SK-N-DZ (cell line): ENCODE results near the gene GNG8.

Experiments used
- DNase-seq: peaks from one replicate; pipeline ENCODE4 v3.0.0-alpha.2; 2015; ENCODE audit warnings: low spot score

The GNG8 gene

GRCh38 chr19:46620716-46621115 is 15.3 kb downstream of the GNG8 start:
- DNase-seq, result no peak

DNA sequence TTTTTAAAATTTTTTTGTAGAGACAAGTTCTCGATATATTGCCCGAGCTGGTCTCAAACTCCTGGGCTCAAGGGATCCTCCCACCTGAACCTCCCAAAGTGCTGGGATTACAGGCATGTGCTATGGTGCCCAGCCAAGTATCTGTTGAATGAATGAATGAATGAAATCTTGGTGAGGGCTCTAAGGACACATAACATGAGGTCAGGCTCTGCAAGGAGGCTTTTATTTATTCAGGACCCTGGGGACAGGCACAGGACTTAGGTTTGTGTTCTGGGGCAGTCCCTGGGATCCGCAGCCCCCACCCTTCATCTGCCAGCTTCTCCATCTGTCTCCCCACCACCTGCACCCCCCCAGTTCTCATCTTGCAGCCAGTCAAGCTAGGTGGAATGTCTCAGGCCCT is 15.7 kb downstream of the GNG8 start:
- no peak for DNase-seq

- no peak for DNase-seq
Observed at GRCh38 chr19:46618670-46619231, 17.3 kb downstream of the GNG8 start.

DNA sequence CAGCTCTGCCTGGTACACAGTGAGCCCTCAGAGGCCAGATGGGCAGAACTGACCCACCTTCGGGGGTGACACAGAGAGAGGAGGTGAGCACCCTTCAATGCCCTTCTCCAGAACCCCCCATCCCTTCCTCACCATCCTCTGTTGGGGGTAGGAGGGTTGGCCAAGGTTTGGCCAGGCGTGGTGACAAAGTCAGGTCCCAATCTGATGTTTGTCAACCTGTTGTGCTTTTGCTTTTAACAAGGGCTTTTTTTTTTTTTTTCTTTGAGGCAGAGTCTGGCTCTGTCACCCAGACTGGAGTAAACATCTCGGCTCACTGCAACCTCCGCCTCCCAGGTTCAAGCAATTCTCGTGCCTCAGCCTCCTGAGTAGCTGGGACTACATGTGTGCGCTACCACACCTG is 18.4 kb downstream of the GNG8 start:
- no peak for DNase-seq

GRCh38 chr19:46616631-46617322 is 19.2 kb downstream of the GNG8 start:
- peak; percentile 40 for DNase-seq

- DNase-seq, result no peak
Observed at GRCh38 chr19:46615966-46616365, 20.0 kb downstream of the GNG8 start.

- peak; percentile 64 for DNase-seq
Observed at GRCh38 chr19:46614114-46614722, 21.8 kb downstream of the GNG8 start.

DNA sequence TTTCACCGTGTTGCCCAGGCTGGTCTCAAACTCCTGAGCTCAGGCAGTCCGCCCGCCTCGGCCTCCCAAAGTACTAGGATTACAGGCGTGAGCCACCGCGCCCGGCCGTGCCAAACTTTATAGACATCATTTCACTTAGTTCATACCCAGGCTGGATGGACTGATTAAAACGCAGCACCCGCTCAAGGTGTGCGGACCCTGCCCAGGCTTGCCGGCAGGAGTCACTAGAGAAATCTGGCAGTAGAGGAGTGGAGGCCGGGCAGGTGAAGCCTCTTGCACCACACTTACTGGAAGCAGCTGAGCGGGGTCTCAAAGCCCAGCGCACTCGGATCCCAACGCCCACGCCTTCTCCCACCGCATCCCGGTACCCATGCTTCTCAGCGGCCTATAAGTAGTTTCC is 22.5 kb downstream of the GNG8 start:
- no peak for DNase-seq

DNA sequence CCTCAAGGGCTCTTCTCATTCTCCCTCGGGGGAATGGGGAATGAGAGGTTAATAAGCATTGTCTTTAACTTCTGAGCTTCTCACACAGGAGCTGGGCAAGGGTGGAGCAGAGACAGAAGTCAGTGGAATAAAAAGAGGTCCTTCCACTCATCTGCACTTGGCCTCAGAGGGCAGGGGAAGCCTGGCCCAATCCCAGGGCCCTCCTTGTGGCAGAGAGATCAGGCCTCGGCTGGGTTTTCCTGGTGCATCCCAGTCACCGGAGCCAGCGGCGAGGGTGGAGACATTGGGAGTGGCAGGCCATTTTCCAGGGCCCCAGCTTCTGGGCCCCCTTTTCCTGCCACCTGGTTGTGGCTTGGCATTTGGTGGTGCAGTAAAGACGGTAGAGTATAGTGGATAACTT is 24.2 kb downstream of the GNG8 start:
- DNase-seq, result no peak

DNA sequence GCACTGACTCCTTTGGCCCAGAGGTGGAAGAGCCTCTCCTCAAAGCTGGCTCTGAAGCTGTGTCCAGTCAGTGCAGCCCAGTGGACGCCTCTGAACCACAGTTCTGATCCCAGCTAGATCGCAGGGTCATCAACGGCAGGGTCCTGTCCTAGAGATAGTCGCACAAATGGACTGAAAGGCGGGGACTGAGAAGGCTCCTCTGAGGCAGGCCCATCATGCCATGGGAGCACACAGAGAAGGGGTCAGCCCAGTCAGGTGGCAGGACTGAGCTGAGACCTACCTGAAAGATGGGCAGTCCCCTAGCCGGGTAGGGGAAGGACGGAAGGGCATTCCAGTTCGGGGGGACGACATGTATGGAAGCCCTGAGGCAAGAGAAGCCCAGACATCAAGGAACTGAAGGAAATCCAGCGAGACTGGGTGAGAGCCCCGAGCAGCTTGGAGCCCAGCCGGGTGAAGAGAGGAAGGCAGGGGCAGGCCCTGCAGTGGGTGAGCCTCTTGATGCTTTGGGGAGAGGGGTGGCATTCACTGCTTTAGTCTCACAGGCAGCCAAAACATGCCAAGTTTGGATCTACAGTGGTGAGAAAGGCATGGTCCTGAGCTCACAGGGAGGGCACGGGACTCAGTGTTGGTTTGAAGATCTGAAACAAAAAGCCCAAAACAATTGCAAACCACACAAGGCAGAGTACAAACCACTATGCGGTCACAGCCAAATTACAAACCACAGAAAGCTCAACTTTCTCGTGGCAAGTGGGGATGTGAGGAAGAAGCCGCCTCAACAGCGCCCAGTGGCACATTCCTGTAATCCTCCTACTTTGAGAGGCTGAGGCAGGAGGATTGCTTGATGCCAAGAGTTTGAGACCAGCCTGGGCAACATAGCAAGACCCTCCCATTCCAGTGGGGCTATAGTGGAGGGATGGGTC is 24.9 kb downstream of the GNG8 start:
- DNase-seq, result no peak

GRCh38 chr19:46610413-46610775 is 25.6 kb downstream of the GNG8 start:
- no peak for DNase-seq

- no peak for DNase-seq
Observed at GRCh38 chr19:46609511-46610412, 26.2 kb downstream of the GNG8 start.

DNA sequence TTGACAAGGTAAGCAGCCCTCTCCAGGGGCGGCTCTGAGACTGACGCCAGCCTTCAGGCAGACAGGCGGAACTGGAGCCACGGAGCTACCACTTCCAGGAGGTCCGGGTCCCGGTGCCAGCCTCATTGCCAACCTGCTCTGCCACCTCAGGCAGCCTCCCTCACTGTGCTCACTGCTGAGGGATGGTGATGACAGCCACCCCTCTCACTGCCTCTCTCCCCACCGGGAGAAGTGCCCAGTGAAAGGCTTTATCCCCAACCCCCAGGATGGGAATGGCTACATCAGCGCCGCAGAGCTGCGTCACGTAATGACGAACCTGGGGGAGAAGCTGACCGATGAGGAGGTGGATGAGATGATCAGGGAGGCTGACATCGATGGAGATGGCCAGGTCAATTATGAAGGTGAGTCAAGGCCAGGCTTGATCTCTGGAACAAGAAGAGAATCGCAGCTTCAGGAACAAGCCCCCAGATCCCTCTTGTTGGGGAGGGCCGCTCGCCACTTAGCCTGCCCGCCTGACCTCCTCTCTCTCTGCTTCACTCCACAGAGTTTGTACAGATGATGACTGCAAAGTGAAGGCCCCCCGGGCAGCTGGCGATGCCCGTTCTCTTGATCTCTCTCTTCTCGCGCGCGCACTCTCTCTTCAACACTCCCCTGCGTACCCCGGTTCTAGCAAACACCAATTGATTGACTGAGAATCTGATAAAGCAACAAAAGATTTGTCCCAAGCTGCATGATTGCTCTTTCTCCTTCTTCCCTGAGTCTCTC is 27.2 kb downstream of the GNG8 start:
- DNase-seq, result no peak

DNA sequence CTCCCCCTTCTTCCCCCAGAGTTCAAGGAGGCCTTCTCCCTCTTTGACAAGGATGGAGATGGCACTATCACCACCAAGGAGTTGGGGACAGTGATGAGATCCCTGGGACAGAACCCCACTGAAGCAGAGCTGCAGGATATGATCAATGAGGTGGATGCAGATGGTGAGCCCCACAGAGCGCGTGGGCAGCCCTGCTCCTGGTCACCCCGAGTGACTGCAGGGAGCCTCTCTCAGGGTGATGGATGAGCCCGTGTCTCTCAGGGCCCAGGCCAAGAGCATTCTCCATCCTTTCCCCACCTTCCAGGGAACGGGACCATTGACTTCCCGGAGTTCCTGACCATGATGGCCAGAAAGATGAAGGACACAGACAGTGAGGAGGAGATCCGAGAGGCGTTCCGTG is 27.8 kb downstream of the GNG8 start:
- DNase-seq, result no peak

- DNase-seq, result no peak
Observed at GRCh38 chr19:46607448-46607841, 28.6 kb downstream of the GNG8 start.

DNA sequence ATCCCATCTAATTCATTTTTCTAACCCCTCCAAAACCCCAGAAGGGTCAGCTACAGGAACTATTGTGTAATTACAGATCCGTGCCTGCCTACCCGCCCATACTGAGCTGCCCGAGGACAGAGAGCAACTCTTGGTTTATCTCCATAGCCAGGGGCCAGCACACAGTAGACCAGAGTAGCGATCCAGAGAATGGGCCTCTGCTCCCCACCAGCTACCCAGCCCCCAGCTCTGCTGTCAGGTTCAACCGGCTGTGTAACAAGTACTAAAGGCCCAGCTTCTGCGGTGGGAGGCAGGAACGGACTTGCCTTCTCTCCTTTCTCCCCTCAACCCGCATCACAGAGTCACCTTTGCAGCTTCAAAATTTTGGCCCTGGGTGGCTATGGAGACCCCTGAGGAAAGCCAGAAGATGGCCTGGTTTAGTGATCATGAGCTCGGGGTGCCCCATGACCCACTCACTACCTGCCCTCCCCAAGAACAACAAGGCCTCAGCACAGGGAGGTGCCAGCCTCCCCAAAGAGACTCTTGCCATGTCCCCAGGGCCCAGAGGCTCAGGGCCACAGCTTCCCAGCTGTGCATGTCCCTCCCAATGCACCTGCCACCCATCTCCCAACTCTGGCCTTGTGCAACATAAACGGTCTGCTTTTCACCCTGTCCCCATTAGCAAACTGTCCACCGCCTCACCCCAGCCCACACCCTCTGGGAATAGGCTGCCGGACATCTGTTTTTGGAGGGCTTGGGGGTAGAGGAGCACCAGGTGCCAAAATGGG is 29.1 kb downstream of the GNG8 start:
- no peak for DNase-seq

DNA sequence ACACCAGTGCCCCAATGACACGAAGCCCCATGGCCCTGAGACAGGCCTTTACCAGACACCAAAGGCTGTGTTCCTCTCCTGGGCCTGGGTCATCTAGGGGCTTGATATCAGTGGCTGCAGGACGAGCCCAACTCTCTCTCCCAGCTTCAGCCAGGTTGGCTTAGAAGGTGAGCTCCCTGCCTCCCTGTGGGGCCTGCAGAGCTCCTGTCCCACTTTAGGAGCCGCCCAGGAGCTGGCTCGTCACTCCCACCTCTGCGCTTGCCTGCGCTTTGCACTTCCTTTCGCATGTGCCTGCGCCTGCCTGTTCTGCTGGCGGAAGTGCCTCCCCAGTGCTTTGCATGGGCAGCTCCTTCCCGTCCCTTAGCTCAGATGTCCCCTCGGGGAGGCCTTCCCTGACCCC is 30.0 kb downstream of the GNG8 start:
- DNase-seq, result no peak

DNA sequence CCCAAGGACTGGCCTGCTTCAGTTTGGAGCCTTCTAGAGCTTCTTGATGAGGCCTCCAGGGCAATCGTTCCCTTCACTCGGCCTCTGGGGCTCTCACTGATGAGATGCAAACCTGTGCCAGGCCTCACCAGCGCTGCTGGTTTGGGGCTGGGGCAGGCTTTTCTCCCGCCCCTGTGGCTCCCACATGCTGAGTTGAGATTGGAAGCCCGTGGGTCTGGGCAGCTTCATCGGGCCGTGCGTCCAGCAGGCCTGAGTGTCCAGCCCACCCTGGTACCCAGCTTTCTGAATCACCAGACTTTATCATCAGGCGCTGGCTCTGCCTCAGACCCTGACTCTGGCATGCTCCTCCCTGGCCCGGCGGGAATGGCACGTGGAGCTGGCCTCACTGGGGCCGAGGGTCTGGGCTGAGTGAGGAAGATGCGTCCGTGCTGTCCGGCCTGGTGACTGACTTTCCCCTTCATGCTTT is 30.6 kb downstream of the GNG8 start:
- no peak for DNase-seq

DNA sequence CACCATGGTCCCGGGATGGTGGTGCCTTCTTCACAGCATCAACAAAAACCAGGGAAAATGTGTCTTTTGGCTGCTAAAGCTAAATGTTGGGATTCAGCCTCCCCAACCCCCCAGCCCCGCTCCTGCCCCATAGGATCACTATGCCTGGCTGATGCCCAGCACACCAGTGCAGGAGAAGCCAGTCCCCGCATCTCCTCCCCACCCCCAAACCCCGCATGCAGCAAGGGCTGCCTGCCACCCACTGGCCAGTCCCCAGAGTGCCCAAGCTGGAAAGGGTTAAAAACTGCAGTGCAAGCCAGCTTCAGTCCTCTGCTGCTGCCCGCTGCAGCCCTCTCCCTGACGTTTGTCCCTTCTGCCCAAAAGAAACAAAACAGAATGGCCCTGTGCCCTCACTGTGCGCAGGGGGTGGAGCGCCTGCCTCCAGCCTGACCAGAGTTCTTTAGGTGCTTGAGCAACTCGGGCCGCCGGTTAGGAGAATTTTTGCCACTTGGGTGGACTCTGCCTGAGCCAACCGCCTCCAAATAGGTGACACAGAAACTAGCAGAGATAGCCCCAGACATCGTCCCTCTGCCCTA is 31.1 kb downstream of the GNG8 start:
- DNase-seq, result no peak
